ENCODE data around the gene ZNF350.
"Not testable (repeated sequence)": the region's sequence is repeated elsewhere in the genome, so short reads cannot be mapped to it uniquely, and the experiment has no call there.

The ZNF350 gene

DNA sequence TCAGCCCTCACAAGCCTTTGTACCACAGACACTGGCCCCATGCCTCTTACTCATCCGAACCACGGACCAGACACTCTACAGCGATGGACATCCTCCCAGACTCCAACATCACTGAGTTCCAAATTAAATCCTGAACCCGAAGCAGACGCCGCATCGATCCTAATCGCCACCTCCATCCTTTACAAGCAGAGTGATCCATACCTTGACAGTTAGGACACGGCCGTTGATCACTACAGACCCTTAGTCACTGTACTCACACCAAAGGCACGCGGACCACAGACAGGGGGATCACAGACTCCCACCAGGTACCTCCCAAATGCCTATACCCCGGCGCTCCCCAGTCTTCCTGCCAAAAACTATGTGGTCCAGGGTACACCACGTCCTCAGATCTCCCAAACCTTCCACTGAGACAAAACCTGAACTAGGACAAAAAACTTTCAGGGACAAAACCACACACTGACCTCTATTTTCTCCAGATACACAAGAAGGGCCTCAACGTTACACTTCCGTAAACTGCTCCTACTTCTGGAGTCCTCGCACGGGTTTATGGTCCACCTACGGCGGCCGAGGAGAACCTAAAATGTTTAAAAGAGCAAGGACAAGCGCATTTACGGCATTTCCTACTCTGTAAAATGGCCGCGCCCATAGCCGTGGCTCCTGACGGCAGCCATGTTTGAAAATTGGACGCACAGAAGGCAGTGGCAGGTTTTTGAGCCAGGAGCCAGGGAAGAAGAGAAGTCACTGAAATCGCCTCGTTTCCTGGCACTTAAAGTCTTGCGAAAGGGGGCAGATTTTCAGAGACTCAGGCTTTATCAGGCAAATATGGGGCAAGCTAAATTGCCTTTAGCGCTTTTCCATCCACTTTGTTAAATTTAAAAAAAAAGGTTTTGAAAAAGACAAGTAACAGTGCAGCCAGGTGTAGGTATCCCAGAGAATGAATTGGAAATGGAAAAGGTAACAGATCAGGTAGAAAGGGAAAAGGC, at the start of gene ZNF350:
ZNF350 (minus strand) TSS at position 532 of the 983 bp plus-strand sequence. CDS start 12,480 bp downstream, outside the sequence.
- DNase-seq (ENCODE audit: low read depth), result peak; percentile 69

GRCh38 chr19:52034051-52034728, 47.5 kb upstream of the ZNF350 start:
- no peak for DNase-seq (ENCODE audit: low read depth)

DNA sequence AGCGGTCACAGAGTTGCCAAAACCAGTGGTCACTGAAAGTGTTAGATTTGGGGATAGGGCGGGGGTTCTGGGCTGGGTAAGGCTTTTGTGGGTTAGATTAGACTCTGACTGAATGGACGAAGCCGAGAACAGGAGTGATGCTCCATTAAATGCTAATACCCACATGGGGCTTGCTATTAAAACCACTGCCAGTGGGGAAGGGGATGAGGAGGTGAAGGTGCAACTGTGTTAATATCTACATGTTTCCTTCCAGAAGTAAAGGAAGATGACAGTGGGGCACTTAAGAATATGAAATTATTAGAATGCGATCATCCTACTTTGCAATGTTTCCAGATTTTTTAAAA, 42.1 kb upstream of the ZNF350 start:
- no peak for DNase-seq (ENCODE audit: low read depth)

DNA sequence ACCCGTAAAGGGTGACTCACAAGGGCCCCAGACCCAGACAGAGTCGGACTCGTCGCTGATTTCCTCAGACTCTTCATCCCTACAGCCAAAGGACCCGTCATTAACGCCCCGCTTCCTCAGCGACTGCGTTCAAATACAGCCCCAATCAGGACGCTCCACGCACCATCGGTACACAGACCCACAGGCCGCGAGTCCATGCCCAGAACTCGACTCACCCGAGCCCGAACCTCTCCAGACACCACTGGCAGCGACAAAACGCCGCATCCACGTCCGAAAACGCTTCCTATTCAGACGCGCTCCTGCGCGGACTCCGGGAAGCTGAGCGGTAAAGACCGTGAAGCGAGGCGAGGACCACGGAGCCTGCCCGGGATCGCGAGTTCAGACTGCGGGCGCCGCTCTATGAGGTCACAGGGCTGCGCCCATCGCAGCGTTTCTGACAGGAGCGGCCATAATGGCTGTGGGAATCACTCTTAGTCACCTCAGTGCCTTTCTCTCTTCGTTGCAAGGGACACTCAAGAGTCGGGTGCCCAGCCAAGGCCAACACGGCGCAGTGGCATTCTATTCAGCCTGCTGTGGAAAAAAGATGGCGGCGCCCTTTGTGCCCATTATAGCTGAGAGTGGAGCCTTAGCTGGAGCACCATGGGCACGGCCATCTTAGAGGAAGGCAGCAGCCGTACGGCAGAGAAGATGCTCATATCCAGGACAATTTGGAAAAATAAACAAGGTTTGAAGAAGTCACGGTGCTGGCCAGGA, 41.6 kb upstream of the ZNF350 start, which contains the start of gene ZNF614:
ZNF614 (minus strand) TSS at position 353 of the 753 bp plus-strand sequence. CDS start 2,634 bp downstream, outside the sequence.
- peak; percentile 75 for DNase-seq (ENCODE audit: low read depth)

DNA sequence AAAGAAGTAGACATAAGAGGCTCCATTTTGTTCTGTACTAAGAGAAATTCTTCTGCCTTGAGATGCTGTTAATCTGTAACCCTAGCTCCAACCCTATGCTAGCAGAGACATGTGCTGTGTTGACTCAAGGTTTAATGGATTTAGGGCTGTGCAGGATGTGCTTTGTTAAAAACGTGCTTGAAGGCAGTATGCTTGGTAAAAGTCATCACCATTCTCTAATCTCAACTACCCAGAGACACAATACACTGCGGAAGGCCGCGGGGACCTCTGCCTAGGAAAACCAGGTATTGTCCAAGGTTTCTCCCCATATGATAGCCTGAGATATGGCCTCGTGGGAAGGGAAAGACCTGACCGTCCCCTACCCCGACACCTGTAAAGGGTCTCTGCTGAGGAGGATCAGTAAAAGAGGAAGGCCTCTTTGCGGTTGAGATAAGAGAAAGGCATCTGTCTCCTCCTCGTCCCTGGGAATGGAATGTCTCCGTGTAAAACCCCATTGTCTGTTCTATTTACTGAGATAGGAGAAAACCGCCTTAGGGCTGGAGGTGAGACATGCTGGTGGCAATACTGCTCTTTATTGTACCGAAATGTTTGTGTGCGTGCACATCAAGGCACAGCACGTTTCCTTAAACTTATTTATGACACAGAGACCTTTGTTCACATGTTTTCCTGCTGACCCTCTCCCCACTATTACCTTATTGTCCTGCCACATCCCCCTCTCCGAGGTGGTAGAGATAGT, 39.8 kb upstream of the ZNF350 start:
- not testable (repeated sequence) for DNase-seq (ENCODE audit: low read depth)

GRCh38 chr19:52024478-52024877, 37.8 kb upstream of the ZNF350 start:
- not testable (repeated sequence) for DNase-seq (ENCODE audit: low read depth)

DNA sequence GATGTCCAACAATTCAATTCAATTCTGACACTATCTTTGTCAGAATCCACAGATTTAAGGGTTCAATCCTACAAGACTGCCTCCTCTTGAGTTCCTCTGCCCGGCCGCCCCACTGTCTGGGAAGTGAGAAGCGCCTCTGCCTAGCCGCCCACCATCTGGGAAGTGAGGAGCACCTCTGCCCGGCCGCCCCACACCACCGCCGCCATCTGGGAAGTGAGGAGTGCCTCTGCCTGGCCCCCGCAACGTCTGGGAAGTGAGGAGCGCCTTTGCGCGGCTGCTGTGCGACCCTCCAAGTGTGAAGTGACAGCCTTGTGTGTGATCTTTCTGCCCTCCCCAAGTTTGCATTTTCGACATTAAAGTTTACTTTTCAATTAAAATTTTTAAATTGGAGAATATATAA, 35.6 kb upstream of the ZNF350 start:
- DNase-seq (ENCODE audit: low read depth), result no peak

- no peak for DNase-seq (ENCODE audit: low read depth)
Observed at GRCh38 chr19:52020506-52020905, 33.9 kb upstream of the ZNF350 start.

- DNase-seq (ENCODE audit: low read depth), result no peak
Observed at GRCh38 chr19:52010674-52011073, 24.0 kb upstream of the ZNF350 start.

DNA sequence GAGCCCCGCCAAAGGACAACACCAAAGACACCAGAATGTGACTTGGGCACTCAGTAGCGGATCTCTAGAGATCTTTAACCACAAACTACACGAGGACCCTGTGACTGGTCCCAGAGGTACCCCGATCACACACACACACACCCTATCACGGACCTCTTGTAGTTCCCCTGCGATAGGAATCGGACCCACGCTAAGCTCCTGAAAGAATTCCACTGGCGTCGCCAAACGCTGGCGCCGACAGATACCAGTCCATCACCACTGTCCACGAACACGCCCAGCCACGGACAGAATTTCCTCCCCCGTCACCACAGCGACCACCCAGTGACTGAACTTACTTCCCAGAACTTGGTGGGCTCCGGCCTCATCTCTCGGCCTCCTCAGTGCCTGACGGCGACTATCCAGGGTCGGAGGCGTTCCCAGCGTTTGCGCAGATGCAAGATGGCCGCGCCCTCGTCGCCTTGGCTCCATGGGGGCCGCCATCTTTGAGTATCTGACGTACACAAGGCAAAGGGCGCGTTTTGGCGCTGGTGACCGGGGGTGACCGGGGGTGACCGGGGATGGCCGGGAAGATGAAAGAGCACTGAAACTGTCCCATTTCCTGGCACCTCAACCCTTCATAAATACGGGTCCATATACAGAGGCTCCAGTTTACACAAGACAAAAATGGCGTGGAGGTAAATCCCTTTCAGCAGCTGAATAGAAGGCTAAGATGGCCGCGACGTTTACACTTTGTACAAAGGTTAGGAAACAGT, 21.3 kb upstream of the ZNF350 start, which contains the start of gene ZNF615:
ZNF615 (minus strand) TSS at position 406 of the 752 bp plus-strand sequence. CDS start 4,500 bp downstream, outside the sequence.
- peak; percentile 76 for DNase-seq (ENCODE audit: low read depth)

- DNase-seq (ENCODE audit: low read depth), result no peak
Observed at GRCh38 chr19:52007451-52007805, 20.8 kb upstream of the ZNF350 start.

DNA sequence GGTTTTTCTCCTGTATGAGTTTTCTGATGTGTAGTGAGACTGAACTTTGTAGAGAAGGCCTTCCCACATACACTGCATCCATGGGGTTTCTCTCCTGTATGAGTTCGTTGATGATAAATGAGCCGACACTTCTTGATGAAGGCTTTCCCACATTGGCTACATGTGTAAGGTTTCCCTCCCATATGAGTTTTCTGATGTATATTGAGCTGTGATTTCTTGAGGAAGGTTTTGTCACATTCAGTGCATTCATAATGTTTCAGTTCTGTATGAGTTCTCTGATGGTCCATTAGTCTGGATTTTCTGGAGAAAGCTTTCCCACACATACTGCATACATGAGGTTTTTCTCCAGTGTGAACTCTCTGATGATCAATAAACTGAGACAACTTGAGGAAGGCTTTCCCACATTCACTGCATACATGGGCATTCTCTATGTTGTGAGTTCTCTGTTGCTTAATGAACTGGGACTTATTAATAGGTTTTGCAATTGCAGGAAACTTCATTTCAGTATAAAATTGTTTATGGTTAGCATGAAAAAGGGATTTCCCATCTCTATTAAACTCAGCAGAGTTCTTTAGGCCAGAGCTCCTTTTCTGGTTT, 7.5 kb upstream of the ZNF350 start:
- DNase-seq (ENCODE audit: low read depth), result no peak

GRCh38 chr19:51993422-51993821, 6.8 kb upstream of the ZNF350 start:
- no peak for DNase-seq (ENCODE audit: low read depth)

DNA sequence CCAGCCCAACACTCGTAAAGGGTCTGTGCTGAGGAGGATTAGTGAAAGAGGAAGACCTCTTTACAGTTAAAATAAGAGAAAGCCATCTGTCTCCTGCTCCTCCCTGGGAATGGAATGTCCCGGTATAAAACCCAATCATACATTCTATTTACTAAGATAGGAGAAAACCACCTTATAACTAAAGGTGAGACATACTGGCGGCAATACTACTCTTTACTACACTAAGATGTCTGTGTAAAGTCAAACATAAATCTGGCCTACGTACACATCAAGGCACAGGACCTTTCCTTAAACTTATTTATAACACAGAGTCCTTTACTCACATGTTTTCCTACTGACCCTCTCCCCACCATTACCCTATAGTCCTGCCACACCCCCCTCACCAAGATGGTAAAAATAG, 3.3 kb downstream of the ZNF350 start:
- no peak for DNase-seq (ENCODE audit: low read depth)

GRCh38 chr19:51980926-51981325, 5.7 kb downstream of the ZNF350 start:
- DNase-seq (ENCODE audit: low read depth), result not testable (repeated sequence)

DNA sequence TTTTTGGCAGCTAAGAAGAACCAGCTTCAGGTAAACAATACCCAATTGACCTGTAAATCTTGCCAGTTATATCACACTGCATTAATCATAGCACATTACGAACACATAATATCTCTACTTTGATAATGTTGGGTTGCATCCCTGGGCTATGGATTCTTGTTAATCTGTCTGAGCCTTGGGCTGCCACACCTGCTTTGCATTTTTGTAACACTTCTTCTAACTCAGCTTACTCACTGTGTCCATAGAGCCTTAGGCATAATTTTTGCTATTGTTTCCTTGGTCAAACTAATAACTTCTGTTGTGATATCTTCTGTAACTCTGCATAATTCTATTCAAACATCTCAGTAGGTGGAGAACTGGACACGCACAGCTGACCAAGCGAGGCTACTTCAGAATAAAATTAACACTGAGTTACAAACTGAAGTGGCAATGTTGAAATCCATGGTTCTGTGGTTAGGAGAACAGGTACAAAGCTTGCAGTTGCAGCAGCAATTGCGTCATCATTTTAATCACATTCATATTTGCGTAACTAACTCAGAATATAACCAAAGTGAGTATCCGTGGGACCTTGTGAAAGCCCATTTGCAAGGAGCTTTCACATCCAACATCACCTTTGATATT, 6.4 kb downstream of the ZNF350 start:
- DNase-seq (ENCODE audit: low read depth), result no peak

- DNase-seq (ENCODE audit: low read depth), result no peak
Observed at GRCh38 chr19:51978882-51979281, 7.8 kb downstream of the ZNF350 start.

GRCh38 chr19:51977346-51977745, 9.3 kb downstream of the ZNF350 start:
- no peak for DNase-seq (ENCODE audit: low read depth)

DNA sequence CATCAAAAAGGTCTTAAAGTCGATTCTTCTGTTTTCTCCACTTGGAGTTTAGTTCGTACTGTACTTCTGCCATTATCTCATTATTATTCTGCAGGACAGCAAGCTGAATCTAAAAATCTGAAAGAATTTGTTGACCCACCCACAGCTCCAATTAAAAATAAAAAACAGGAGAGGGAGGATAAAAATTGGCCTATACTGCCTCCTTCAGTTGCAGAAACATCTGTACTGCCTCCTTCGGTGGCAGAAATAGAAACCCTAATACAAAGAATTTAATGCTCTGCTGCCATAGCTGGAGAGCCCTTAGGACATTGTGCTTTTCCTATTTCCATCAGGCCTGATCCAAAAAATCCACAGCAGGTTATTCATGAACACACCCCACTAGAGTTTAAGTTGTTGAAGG, 9.8 kb downstream of the ZNF350 start:
- DNase-seq (ENCODE audit: low read depth), result no peak

- DNase-seq (ENCODE audit: low read depth), result not testable (repeated sequence)
Observed at GRCh38 chr19:51975787-51976186, 10.9 kb downstream of the ZNF350 start.
